HG03108 (cell line): ENCODE measurements around the gene KIF26A.

Experiments used
- ATAC-seq: cut with Tn5 transposase; IDR thresholded peaks from one replicate; pipeline ENCODE4 v1.9.1; 2021; ENCODE audit warnings: moderate library complexity; ENCODE audit not compliant: unreplicated experiment

Gene KIF26A

GRCh38 chr14:104101086-104101621 lies 37.2 kb upstream of the KIF26A start:
- ATAC-seq = no peak

GRCh38 chr14:104101651-104102281 lies 36.6 kb upstream of the KIF26A start:
- ATAC-seq = no peak

- no peak for ATAC-seq
These were observed 36.0 kb upstream of the KIF26A start for GRCh38 chr14:104102282-104102914.

GRCh38 chr14:104103061-104103445 lies 35.3 kb upstream of the KIF26A start:
- no peak for ATAC-seq

GRCh38 chr14:104103446-104104075 lies 34.8 kb upstream of the KIF26A start:
- ATAC-seq = no peak

GRCh38 chr14:104104076-104104901 lies 34.1 kb upstream of the KIF26A start:
- no peak for ATAC-seq

GRCh38 chr14:104105071-104105821 lies 33.1 kb upstream of the KIF26A start:
- ATAC-seq = no peak

GRCh38 chr14:104105822-104106470 lies 32.4 kb upstream of the KIF26A start:
- no peak for ATAC-seq

GRCh38 chr14:104106471-104106991 lies 31.9 kb upstream of the KIF26A start:
- no peak for ATAC-seq

- no peak for ATAC-seq
These were observed 31.2 kb upstream of the KIF26A start for GRCh38 chr14:104107101-104107581.

- ATAC-seq = no peak
These were observed 30.5 kb upstream of the KIF26A start for GRCh38 chr14:104107611-104108569.

GRCh38 chr14:104108570-104109541 lies 29.5 kb upstream of the KIF26A start:
- ATAC-seq = no peak

- ATAC-seq = no peak
These were observed 28.5 kb upstream of the KIF26A start for GRCh38 chr14:104109731-104110361.

- ATAC-seq = no peak
These were observed 27.7 kb upstream of the KIF26A start for GRCh38 chr14:104110491-104111209.

GRCh38 chr14:104111301-104112112 lies 26.9 kb upstream of the KIF26A start:
- ATAC-seq = no peak
